Lung (tissue), 12 donors: ENCODE data around the gene JPH3. TPM values are rescaled to one million over a fixed set of nuclear protein-coding genes. Genes with fewer than 3 reads are reported as not detected.

ENCODE experiments used
- ATAC-seq: fragments of 200-7000 bp; cut with Tn5 transposase; one replicate; pipeline ENCODE4 v1.9.1; 2020; ENCODE audit warnings: moderate number of reproducible peaks; ENCODE audit not compliant: insufficient read depth, low FRiP score
- DNase-seq, 3 donors: peaks; one replicate each; pipeline ENCODE4 v3.0.0-alpha.2; 2013 to 2017
- H3K27ac ChIP-seq, 2 donors: one replicate each; pipeline ENCODE4 v1.5.1; 2013; ENCODE audit warnings: mild to moderate bottlenecking in 2 of 2, moderate library complexity in 2 of 2, control low read depth in 1 of 2, inconsistent platforms in 1 of 2, low read depth in 1 of 2, low read length in 1 of 2
- H3K27me3 ChIP-seq, 3 donors: one replicate each; pipeline ENCODE4 v1.5.1; 2013; ENCODE audit warnings: low read length in 2 of 3; ENCODE audit not compliant: control insufficient read depth in 3 of 3, insufficient read depth in 3 of 3
- H3K36me3 ChIP-seq, 4 donors: one replicate each; pipeline ENCODE4 v1.5.1; 2013; ENCODE audit warnings: low read length in 4 of 4, mild to moderate bottlenecking in 1 of 4, moderate library complexity in 1 of 4; ENCODE audit not compliant: control insufficient read depth in 4 of 4, insufficient read depth in 4 of 4
- H3K4me1 ChIP-seq, 5 donors: one replicate each; pipeline ENCODE4 v1.5.1; 2013; ENCODE audit warnings: low read length in 5 of 5, mild to moderate bottlenecking in 2 of 5, moderate library complexity in 1 of 5; ENCODE audit not compliant: control insufficient read depth in 5 of 5, insufficient read depth in 5 of 5
- H3K4me3 ChIP-seq: one replicate; pipeline ENCODE4 v1.5.1; 2013; ENCODE audit warnings: mild to moderate bottlenecking, control low read depth, moderate library complexity
- H3K9ac ChIP-seq, 2 donors: one replicate each; pipeline ENCODE4 v1.5.1; 2013; ENCODE audit warnings: low read length in 2 of 2, control low read depth in 1 of 2; ENCODE audit not compliant: insufficient read depth in 1 of 2
- H3K9me3 ChIP-seq, 4 donors: one replicate each; pipeline ENCODE4 v1.5.1; 2013; ENCODE audit warnings: low read length in 3 of 4, mild to moderate bottlenecking in 1 of 4, moderate library complexity in 1 of 4; ENCODE audit not compliant: control insufficient read depth in 4 of 4, insufficient read depth in 3 of 4
- WGBS, 2 donors: extraction: QIAGEN DNeasy Blood & Tissue Kit; methylation state at CpG; one replicate each; pipeline ENCODE4 v1.1.7; 2013; 5-methylcytosine and 5-hydroxymethylcytosine counted together
- polyA plus RNA-seq, 2 donors: library from polyadenylated mRNA; stranded (reverse); fragments of 200-250 nt; gene quantifications; one replicate each; pipeline ENCODE4 v1.2.1, GENCODE V29; 2013
- total RNA-seq, 2 donors: library from RNA; depleted of rRNA in 1 of 2; stranded (reverse); fragments of >200 nt in 1 of 2; gene quantifications; one replicate each; pipeline ENCODE4 v1.2.1, GENCODE V29; 2014 to 2021
- TF ChIP-seq, protein P1 (sequence below): IDR thresholded peaks from 2 replicates; pipeline ENCODE4 v1.5.1; 2012; ENCODE audit warnings: mild to moderate bottlenecking; ENCODE audit errors: control extremely low read depth, extremely low read depth
- donor health status: control.
- donor health status: control.
- donor health status: Bipolar disorder and iron deficiency.
- donor health status: healthy.
- donor health status: DM: yes; HTN: yes; CAD: no.

The JPH3 gene
- total and polyA plus RNA-seq, 4 donors: 0.04 to 0.68 (median 0.13) TPM

DNA sequence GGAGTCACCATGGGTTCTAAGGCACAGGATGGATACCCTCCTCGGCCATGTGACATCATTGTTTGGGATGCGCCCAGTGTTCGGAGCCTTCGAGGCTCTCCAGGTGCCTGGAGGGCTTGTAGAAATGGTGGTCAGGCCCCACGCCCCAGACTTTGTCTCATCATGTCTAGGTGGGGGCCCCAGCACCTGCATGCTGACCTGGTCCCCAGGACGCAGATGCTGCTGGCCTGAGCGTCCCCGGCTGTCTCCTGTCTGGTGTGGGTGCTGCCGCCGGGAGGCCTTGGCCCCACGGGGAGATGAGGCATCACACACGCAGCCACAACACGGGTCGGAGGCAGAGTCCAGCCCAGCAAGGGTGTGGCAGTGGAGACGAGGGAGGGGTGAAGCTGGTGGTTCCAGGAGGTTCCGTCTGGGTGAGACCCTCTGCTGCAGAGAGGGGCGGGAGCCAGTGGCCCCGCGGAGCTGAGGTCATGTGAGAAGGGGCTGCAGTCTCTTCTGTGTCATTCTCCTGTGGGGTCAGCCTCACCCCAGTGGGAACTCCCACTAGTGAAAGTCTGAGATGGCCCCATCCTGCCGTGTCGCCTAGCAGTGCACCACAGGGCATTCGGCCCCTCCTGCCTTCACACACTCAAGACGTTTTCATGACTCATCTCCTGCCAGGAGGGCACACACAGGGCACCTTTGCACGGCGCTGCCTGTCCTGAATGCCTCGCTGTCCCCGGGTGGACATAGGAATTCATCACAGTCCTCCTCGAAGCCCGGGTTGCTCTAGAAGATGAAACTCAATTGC, 46.6 kb downstream of the JPH3 start:
- no peak overlapping the region for H3K9ac ChIP-seq
- no peaks in the 10 kb centered on the region for H3K4me1 ChIP-seq
- H3K4me3 ChIP-seq: no peak overlapping the region
- ATAC-seq: no peak
- no peak overlapping the region for H3K27ac ChIP-seq
- H3K36me3 ChIP-seq: no peaks in the 10 kb centered on the region
- DNase-seq: no peak
- TF ChIP-seq, protein P1, sequence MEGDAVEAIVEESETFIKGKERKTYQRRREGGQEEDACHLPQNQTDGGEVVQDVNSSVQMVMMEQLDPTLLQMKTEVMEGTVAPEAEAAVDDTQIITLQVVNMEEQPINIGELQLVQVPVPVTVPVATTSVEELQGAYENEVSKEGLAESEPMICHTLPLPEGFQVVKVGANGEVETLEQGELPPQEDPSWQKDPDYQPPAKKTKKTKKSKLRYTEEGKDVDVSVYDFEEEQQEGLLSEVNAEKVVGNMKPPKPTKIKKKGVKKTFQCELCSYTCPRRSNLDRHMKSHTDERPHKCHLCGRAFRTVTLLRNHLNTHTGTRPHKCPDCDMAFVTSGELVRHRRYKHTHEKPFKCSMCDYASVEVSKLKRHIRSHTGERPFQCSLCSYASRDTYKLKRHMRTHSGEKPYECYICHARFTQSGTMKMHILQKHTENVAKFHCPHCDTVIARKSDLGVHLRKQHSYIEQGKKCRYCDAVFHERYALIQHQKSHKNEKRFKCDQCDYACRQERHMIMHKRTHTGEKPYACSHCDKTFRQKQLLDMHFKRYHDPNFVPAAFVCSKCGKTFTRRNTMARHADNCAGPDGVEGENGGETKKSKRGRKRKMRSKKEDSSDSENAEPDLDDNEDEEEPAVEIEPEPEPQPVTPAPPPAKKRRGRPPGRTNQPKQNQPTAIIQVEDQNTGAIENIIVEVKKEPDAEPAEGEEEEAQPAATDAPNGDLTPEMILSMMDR: no peak
- peaks cover 0 to 2% (median 0%) of the 10 kb centered on the region in 4 donors for H3K9me3 ChIP-seq
- 73 to 86% methylated on average over 29 of the region's 29 CpGs for WGBS, 2 donors
- peaks cover 0 to 7% (median 2%) of the 10 kb centered on the region in 3 donors for H3K27me3 ChIP-seq

DNA sequence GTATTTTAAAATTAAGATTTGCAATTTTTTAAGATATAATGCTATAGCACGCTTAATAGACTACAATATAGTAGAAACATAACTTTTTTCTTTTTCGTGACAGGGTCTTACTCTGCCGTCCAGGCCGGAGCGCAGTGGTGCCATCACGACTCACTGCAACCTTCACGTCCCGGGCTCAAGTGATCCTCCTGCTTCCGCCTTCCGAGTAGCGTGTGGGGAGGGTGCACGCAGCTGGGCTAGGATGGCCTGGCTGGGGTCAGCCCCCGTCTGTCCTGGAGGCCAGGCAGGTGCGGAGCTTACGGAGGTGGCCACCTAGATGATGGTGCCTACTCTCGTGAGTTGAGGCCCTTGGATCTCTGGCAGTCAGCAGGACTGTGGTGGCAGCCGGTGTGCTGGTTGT, 50.1 kb downstream of the JPH3 start:
- WGBS, 2 donors: 91 to 96% methylated on average over 17 of the region's 17 CpGs
- Histone ChIP-seq H3K9me3 (peaks cover 0 to 3% (median 0%) of the 10 kb centered on the region in 4 donors), H3K4me1 (no peaks in the 10 kb centered on the region), H3K4me3 (no peak overlapping the region), H3K9ac (no peak overlapping the region), H3K27me3 (peaks cover 0 to 11% (median 2%) of the 10 kb centered on the region in 3 donors), H3K27ac (no peak overlapping the region), H3K36me3 (no peaks in the 10 kb centered on the region)
- TF ChIP-seq, protein P1: no peak
- no peak for DNase-seq
- no peak for ATAC-seq

DNA sequence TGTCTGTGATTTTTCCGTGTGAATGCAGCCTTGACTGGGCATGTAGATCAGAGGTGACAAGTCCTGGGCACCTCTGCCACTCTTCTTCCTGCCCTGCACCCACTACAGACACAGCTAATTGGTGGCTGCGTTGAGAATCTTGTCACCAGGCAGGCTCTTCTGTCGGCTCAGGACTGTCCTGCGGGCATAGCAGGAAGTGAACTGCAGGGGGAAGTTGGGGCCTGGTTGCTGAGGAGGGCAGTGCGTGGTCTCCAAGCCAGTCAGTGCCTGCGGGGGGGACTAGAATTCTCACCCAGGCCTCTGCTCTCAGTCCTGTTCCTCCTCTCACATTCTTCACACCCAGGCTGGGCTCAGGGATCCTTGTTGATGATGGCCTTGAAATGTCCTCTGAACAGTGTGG, 50.5 kb downstream of the JPH3 start:
- H3K4me3 ChIP-seq: no peak overlapping the region
- 43 to 46% methylated on average over 6 of the region's 6 CpGs for WGBS, 2 donors
- DNase-seq (no peak), ATAC-seq (no peak)
- H3K36me3 ChIP-seq: no peaks in the 10 kb centered on the region
- H3K27me3 ChIP-seq: peaks cover 0 to 9% (median 2%) of the 10 kb centered on the region in 3 donors
- TF ChIP-seq, protein P1: no peak
- H3K9me3 ChIP-seq: peaks cover 0 to 6% (median 0%) of the 10 kb centered on the region in 4 donors
- H3K27ac ChIP-seq: no peak overlapping the region
- no peak overlapping the region for H3K9ac ChIP-seq
- H3K4me1 ChIP-seq: no peaks in the 10 kb centered on the region
